H9 (cell line): Measurements from ENCODE around the gene CLOCK. TPM values are rescaled to one million over a fixed set of nuclear protein-coding genes. Genes with fewer than 3 reads are reported as not detected.

Source experiments
- DNase-seq: peaks from one replicate; pipeline ENCODE4 v3.0.0-alpha.2; 2017
- H2AFZ ChIP-seq: one replicate; pipeline ENCODE4 v1.6.1; 2013; ENCODE audit warnings: mild to moderate bottlenecking, low read length, control low read depth, moderate library complexity
- H2AK5ac ChIP-seq: 2 replicates; pipeline ENCODE4 v1.6.1; 2013; ENCODE audit warnings: low read length, control low read depth, mixed read lengths; ENCODE audit not compliant: insufficient read length
- H2BK120ac ChIP-seq: one replicate; pipeline ENCODE4 v1.6.1; 2013; ENCODE audit warnings: low read depth, mild to moderate bottlenecking, low read length, control low read depth, inconsistent platforms; ENCODE audit not compliant: poor library complexity, severe bottlenecking
- H2BK12ac ChIP-seq: 2 replicates; pipeline ENCODE4 v1.6.1; 2013; ENCODE audit warnings: low read length, control low read depth, mixed read lengths, low read depth; ENCODE audit not compliant: insufficient read length
- H2BK15ac ChIP-seq: 2 replicates; pipeline ENCODE4 v1.6.1; 2013; ENCODE audit warnings: low read depth, low read length, control low read depth
- H2BK20ac ChIP-seq: one replicate; pipeline ENCODE4 v1.6.1; 2013; ENCODE audit warnings: low read depth, mild to moderate bottlenecking, low read length, control low read depth, inconsistent platforms; ENCODE audit not compliant: poor library complexity, severe bottlenecking
- H2BK5ac ChIP-seq: 2 replicates; pipeline ENCODE4 v1.6.1; 2013; ENCODE audit warnings: low read length, control low read depth, mixed read lengths; ENCODE audit not compliant: insufficient read length
- H3K14ac ChIP-seq: 2 replicates; pipeline ENCODE4 v1.6.1; 2013; ENCODE audit warnings: low read length, control low read depth; ENCODE audit not compliant: insufficient read depth
- H3K18ac ChIP-seq: 2 replicates; pipeline ENCODE4 v1.6.1; 2013; ENCODE audit warnings: low read depth, mild to moderate bottlenecking, mixed read lengths, low read length, control low read depth; ENCODE audit not compliant: insufficient read length
- H3K23ac ChIP-seq: 2 replicates; pipeline ENCODE4 v1.6.1; 2013; ENCODE audit warnings: low read length, control low read depth, mixed read lengths, low read depth; ENCODE audit not compliant: insufficient read length
- H3K23me2 ChIP-seq: 2 replicates; pipeline ENCODE4 v1.6.1; 2013; ENCODE audit warnings: low read depth, mild to moderate bottlenecking, mixed read lengths, low read length, control low read depth; ENCODE audit not compliant: insufficient read length, poor library complexity, severe bottlenecking
- H3K27ac ChIP-seq: 2 replicates; pipeline ENCODE4 v1.5.1; 2013; ENCODE audit warnings: low read length, control low read depth, mixed read lengths, low read depth; ENCODE audit not compliant: insufficient read length
- H3K27me3 ChIP-seq: 2 replicates; pipeline ENCODE4 v1.6.1; 2013; ENCODE audit warnings: low read length, control low read depth, inconsistent platforms; ENCODE audit not compliant: insufficient read depth
- H3K4ac ChIP-seq: 2 replicates; pipeline ENCODE4 v1.6.1; 2013; ENCODE audit warnings: low read depth, mild to moderate bottlenecking, control low read depth, inconsistent platforms, low read length, moderate library complexity
- H3K4me1 ChIP-seq: 2 replicates; pipeline ENCODE4 v1.6.1; 2013; ENCODE audit warnings: low read length, control low read depth, inconsistent platforms; ENCODE audit not compliant: insufficient read depth
- H3K4me2 ChIP-seq: 2 replicates; pipeline ENCODE4 v1.6.1; 2013; ENCODE audit warnings: low read length, control low read depth, mixed read lengths; ENCODE audit not compliant: insufficient read length, insufficient read depth
- H3K56ac ChIP-seq: 2 replicates; pipeline ENCODE4 v1.6.1; 2013; ENCODE audit warnings: low read depth, mild to moderate bottlenecking, mixed read lengths, low read length, control low read depth; ENCODE audit not compliant: insufficient read length
- H3K79me1 ChIP-seq: 2 replicates; pipeline ENCODE4 v1.6.1; 2013; ENCODE audit warnings: low read depth, mild to moderate bottlenecking, moderate library complexity, low read length, control low read depth, inconsistent platforms; ENCODE audit not compliant: insufficient read depth, poor library complexity, severe bottlenecking
- H3K79me2 ChIP-seq: 2 replicates; pipeline ENCODE4 v1.6.1; 2013; ENCODE audit warnings: low read length, control low read depth, inconsistent platforms; ENCODE audit not compliant: insufficient read depth
- H3K9ac ChIP-seq: 2 replicates; pipeline ENCODE4 v1.6.1; 2013; ENCODE audit warnings: low read length, control low read depth, mixed read lengths; ENCODE audit not compliant: insufficient read length; ENCODE audit errors: extremely low read depth
- H3K9me3 ChIP-seq: one replicate; pipeline ENCODE4 v1.6.1; 2013; ENCODE audit warnings: low read depth, low read length, inconsistent platforms; ENCODE audit not compliant: control insufficient read depth
- H3T11ph ChIP-seq: one replicate; pipeline ENCODE4 v1.6.1; 2013; ENCODE audit warnings: mild to moderate bottlenecking, low read length, control low read depth, inconsistent platforms
- H4K20me1 ChIP-seq: one replicate; pipeline ENCODE4 v1.6.1; 2013; ENCODE audit not compliant: control insufficient read depth, insufficient read length, insufficient read depth
- H4K5ac ChIP-seq: 2 replicates; pipeline ENCODE4 v1.6.1; 2013; ENCODE audit warnings: low read depth, mild to moderate bottlenecking, mixed read lengths, low read length, control low read depth; ENCODE audit not compliant: insufficient read length
- H4K8ac ChIP-seq: replicated peaks from 2 replicates; pipeline ENCODE4 v1.6.1; 2013; ENCODE audit warnings: low read length, control low read depth, mixed read lengths, low read depth; ENCODE audit not compliant: insufficient read length
- H4K91ac ChIP-seq: 2 replicates; pipeline ENCODE4 v1.6.1; 2013; ENCODE audit warnings: low read depth, mild to moderate bottlenecking, moderate library complexity, mixed read lengths, low read length, control low read depth; ENCODE audit not compliant: insufficient read length
- H3K27ac Mint-ChIP-seq, 3 experiments: 2 replicates in 2 of 3; 3 replicates in 1 of 3; pipeline ENCODE4 v1.8.0; 2020 to 2021; ENCODE audit warnings: mixed read lengths in 3 of 3, mild to moderate bottlenecking in 1 of 3, moderate library complexity in 1 of 3
- H3K27me3 Mint-ChIP-seq: 2 replicates; pipeline ENCODE4 v1.8.0; 2021; ENCODE audit warnings: low read depth, mild to moderate bottlenecking, moderate library complexity, mixed read lengths
- H3K36me3 Mint-ChIP-seq, 3 experiments: 2 replicates in 2 of 3; 3 replicates in 1 of 3; pipeline ENCODE4 v1.8.0; 2020 to 2021; ENCODE audit warnings: low read depth in 3 of 3, mixed read lengths in 3 of 3; ENCODE audit not compliant: insufficient read depth in 1 of 3
- H3K4me1 Mint-ChIP-seq, 2 experiments: 2 replicates each; pipeline ENCODE4 v1.8.0; 2020; ENCODE audit warnings: mixed read lengths in 2 of 2
- H3K4me3 Mint-ChIP-seq, 2 experiments: 2 replicates in 1 of 2; 3 replicates in 1 of 2; pipeline ENCODE4 v1.8.0; 2020 to 2021; ENCODE audit warnings: mild to moderate bottlenecking in 2 of 2, mixed read lengths in 2 of 2, moderate library complexity in 1 of 2
- H3K9me3 Mint-ChIP-seq, 2 experiments: 2 replicates in 1 of 2; 3 replicates in 1 of 2; pipeline ENCODE4 v1.8.0; 2020; ENCODE audit warnings: mild to moderate bottlenecking in 2 of 2, mixed read lengths in 2 of 2, moderate library complexity in 1 of 2
- CTCF ChIP-seq: fragments of 200-600 bp; sonication (generic); conservative IDR thresholded peaks from 3 replicates; pipeline ENCODE4 v1.8.0; 2021; ENCODE audit warnings: antibody characterized with exemption, mild to moderate bottlenecking
- WGBS: extraction: QIAGEN DNeasy Blood & Tissue Kit; methylation state at CpG from one replicate; pipeline ENCODE4 v1.1.7; 2013; ENCODE audit warnings: missing lambda C conversion rate, low lambda C conversion rate, mixed read lengths; ENCODE audit not compliant: insufficient read length; ENCODE audit errors: extremely low coverage; 5-methylcytosine and 5-hydroxymethylcytosine counted together
- total RNA-seq: library from RNA; stranded (reverse); gene quantifications from 2 replicates; pipeline ENCODE4 v1.2.1, GENCODE V29; 2021

Gene CLOCK
- total RNA-seq, 1 experiment from 2014 or later, result 16.2 TPM

DNA sequence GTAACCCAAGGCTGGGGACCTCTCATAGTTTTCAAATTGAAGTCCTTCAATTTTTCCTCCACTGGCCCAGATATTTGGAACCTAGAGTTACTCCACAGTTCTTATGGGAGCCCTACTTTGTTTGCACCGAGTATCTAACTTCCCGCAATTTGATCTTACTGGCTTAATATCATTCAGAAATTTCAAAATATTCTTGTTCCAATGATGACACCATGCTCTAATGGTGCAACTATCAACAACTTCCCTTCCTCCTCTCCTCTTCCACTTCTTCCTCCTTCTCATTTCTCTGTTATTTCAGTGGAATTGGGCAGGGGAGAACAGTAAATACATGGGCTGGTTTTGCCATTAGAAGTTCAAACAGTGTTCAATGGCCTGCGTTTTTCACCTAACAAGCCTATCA, 25.1 kb upstream of the CLOCK start:
- Histone ChIP-seq H4K20me1 (no peaks in the 10 kb centered on the region), H3K4me1 (no peaks in the 10 kb centered on the region; the same call in 1 of the 2 replicates), H2BK120ac (no peak overlapping the region), H2AK5ac (no peak overlapping the region), H3K23ac (no peak overlapping the region), H2AFZ (no peak overlapping the region), H3K4me2 (no peak overlapping the region), H3K9ac (no peak overlapping the region), H4K5ac (no peak overlapping the region), H2BK12ac (no peak overlapping the region), H2BK15ac (no peak overlapping the region), H4K8ac (no peak overlapping the region), H3K27me3 (no peaks in the 10 kb centered on the region), H4K91ac (no peak overlapping the region), H2BK20ac (no peak overlapping the region), H3K14ac (no peak overlapping the region), H2BK5ac (no peak overlapping the region), H3K9me3 (peaks cover under 1% of the 10 kb centered on the region), H3K23me2 (no peaks in the 10 kb centered on the region), H3K4ac (no peak overlapping the region), H3K79me1 (no peaks in the 10 kb centered on the region), H3K18ac (no peak overlapping the region), H3K27ac (no peak overlapping the region), H3K79me2 (no peaks in the 10 kb centered on the region), H3K56ac (no peak overlapping the region), H3T11ph (no peak overlapping the region)
- Mint-ChIP-seq H3K4me3 (no peak overlapping the region), H3K4me1 (peaks cover 3 to 4% of the 10 kb centered on the region in 2 experiments; a peak in 1 of 4 replicates), H3K27ac (no peak overlapping the region), H3K27me3 (no peaks in the 10 kb centered on the region), H3K36me3 (peaks cover 13 to 28% (median 16%) of the 10 kb centered on the region in 3 experiments), H3K9me3 (peaks cover 24 to 29% of the 10 kb centered on the region in 2 experiments)
- TF ChIP-seq CTCF, result no peak
- no CpG with 5 or more reads among the region's 3 CpGs for WGBS
- DNase-seq, result no peak
